ENCODE measurements around the gene CASD1.

GRCh38 chr7:94557215-94557614 lies 47.6 kb downstream of the CASD1 start:
- TF ChIP-seq CTCF (IDR thresholded peaks at IDR 0.05; ENCODE audit: low read depth, low read length, poor library complexity, severe bottlenecking) (no peak), EZH2phosphoT487 (IDR thresholded peaks at IDR 0.05; ENCODE audit: borderline replicate concordance, low read length) (no peak)
